IMR-90 (cell line): ENCODE data around the gene PDCD6IP. TPM values are rescaled to one million over a fixed set of nuclear protein-coding genes. Genes with fewer than 3 reads are reported as not detected.

ENCODE experiments used
- ATAC-seq: fragments of 200-7000 bp; cut with Tn5 transposase; 2 replicates; pipeline ENCODE4 v1.9.1; 2020; ENCODE audit warnings: low read depth, mild to moderate bottlenecking, moderate library complexity
- BruUV-seq: library from RNA; stranded (reverse); fragments of 400-500 nt; replicated peaks from 2 replicates; lab custom pipeline; 2021; lab: Mats Ljungman, UMichigan
- CTCF ChIA-PET: fragments of 300-600 bp; formaldehyde crosslinking; extraction: SDS; loops from one replicate; lab custom pipeline; 2021; ENCODE audit warnings: antibody characterized with exemption; lab: Yijun Ruan, JAX
- POLR2A ChIA-PET: fragments of 300-600 bp; sonication (Branson Sonifier 250); formaldehyde crosslinking; loops from one replicate; lab custom pipeline; 2022; ENCODE audit warnings: antibody characterized with exemption; ENCODE audit not compliant: unreplicated experiment; lab: Charles Lee
- DNase-seq: peaks from one replicate; pipeline ENCODE4 v3.0.0; 2013
- H2AFZ ChIP-seq: replicated peaks from 2 replicates; pipeline ENCODE3; 2013; ENCODE audit warnings: low read length, mild to moderate bottlenecking; ENCODE audit not compliant: poor library complexity
- H2AK5ac ChIP-seq: 2 replicates; pipeline ENCODE4 v1.6.1; 2013; ENCODE audit warnings: low read depth, low read length, inconsistent platforms
- H2AK9ac ChIP-seq: replicated peaks from 2 replicates; pipeline ENCODE3; 2013; ENCODE audit warnings: mild to moderate bottlenecking, low read depth, low read length, moderate library complexity; ENCODE audit not compliant: poor library complexity
- H2BK120ac ChIP-seq: 2 replicates; pipeline ENCODE4 v1.6.1; 2013; ENCODE audit warnings: low read depth, low read length, inconsistent platforms
- H2BK15ac ChIP-seq: 3 replicates; pipeline ENCODE4 v1.6.1; 2013; ENCODE audit warnings: low read depth, low read length, inconsistent platforms
- H2BK20ac ChIP-seq: 2 replicates; pipeline ENCODE4 v1.6.1; 2013; ENCODE audit warnings: low read depth, mild to moderate bottlenecking, inconsistent platforms, low read length, moderate library complexity
- H2BK5ac ChIP-seq: 2 replicates; pipeline ENCODE4 v1.6.1; 2013; ENCODE audit warnings: mild to moderate bottlenecking, low read depth, low read length, inconsistent platforms; ENCODE audit not compliant: poor library complexity, severe bottlenecking
- H3K14ac ChIP-seq: replicated peaks from 2 replicates; pipeline ENCODE4 v1.6.1; 2013; ENCODE audit warnings: low read depth, low read length, inconsistent platforms
- H3K18ac ChIP-seq: 2 replicates; pipeline ENCODE4 v1.6.1; 2013; ENCODE audit warnings: low read depth, low read length, control low read depth
- H3K23ac ChIP-seq: 2 replicates; pipeline ENCODE4 v1.6.1; 2013; ENCODE audit warnings: low read depth, low read length, inconsistent platforms
- H3K27ac ChIP-seq: 2 replicates; pipeline ENCODE4 v1.5.1; 2013; ENCODE audit warnings: mild to moderate bottlenecking, control low read depth, low read length; ENCODE audit not compliant: insufficient read depth
- H3K27me3 ChIP-seq: 2 replicates; pipeline ENCODE4 v1.6.1; 2013; ENCODE audit warnings: low read length; ENCODE audit not compliant: control insufficient read depth, insufficient read depth
- H3K36me3 ChIP-seq: 2 replicates; pipeline ENCODE4 v1.6.1; 2013; ENCODE audit warnings: low read length, mixed read lengths; ENCODE audit not compliant: control insufficient read depth, insufficient read depth
- H3K4ac ChIP-seq: 2 replicates; pipeline ENCODE4 v1.6.1; 2013; ENCODE audit warnings: low read depth, low read length, inconsistent platforms
- H3K4me1 ChIP-seq: 2 replicates; pipeline ENCODE4 v1.6.1; 2013; ENCODE audit warnings: low read length, mixed read lengths; ENCODE audit not compliant: control insufficient read depth, insufficient read depth
- H3K4me2 ChIP-seq: 2 replicates; pipeline ENCODE4 v1.6.1; 2013; ENCODE audit warnings: low read depth, mild to moderate bottlenecking, control low read depth, low read length, moderate library complexity
- H3K4me3 ChIP-seq: 2 replicates; pipeline ENCODE4 v1.5.1; 2013; ENCODE audit warnings: low read depth, mild to moderate bottlenecking, control low read depth, low read length, moderate library complexity; ENCODE audit not compliant: insufficient read depth
- H3K56ac ChIP-seq: 2 replicates; pipeline ENCODE4 v1.6.1; 2013; ENCODE audit warnings: low read length, inconsistent platforms; ENCODE audit not compliant: insufficient read depth; ENCODE audit errors: extremely low read depth
- H3K79me1 ChIP-seq, 2 experiments: 2 replicates each; pipeline ENCODE4 v1.6.1; 2013; ENCODE audit warnings: low read length in 2 of 2, inconsistent platforms in 1 of 2, low read depth in 1 of 2
- H3K9ac ChIP-seq: 2 replicates; pipeline ENCODE4 v1.6.1; 2013; ENCODE audit warnings: low read depth, low read length, control low read depth
- H3K9me1 ChIP-seq: 2 replicates; pipeline ENCODE4 v1.6.1; 2013; ENCODE audit warnings: low read length, inconsistent platforms; ENCODE audit not compliant: insufficient read depth
- H3K9me3 ChIP-seq: 2 replicates; pipeline ENCODE4 v1.6.1; 2013; ENCODE audit warnings: low read length; ENCODE audit not compliant: control insufficient read depth, insufficient read depth
- H4K20me1 ChIP-seq: 2 replicates; pipeline ENCODE4 v1.6.1; 2013; ENCODE audit warnings: low read length, inconsistent platforms; ENCODE audit not compliant: insufficient read depth
- H4K5ac ChIP-seq: 2 replicates; pipeline ENCODE4 v1.6.1; 2013; ENCODE audit warnings: mild to moderate bottlenecking, low read depth, low read length, control low read depth
- H4K8ac ChIP-seq, 2 experiments: 2 replicates each; pipeline ENCODE4 v1.6.1; 2013; ENCODE audit warnings: low read depth in 2 of 2, low read length in 2 of 2, control low read depth in 1 of 2, inconsistent platforms in 1 of 2
- H4K91ac ChIP-seq: 2 replicates; pipeline ENCODE4 v1.6.1; 2013; ENCODE audit warnings: low read depth, low read length, inconsistent platforms; ENCODE audit not compliant: insufficient read depth
- CEBPB ChIP-seq: IDR thresholded peaks from 2 replicates; pipeline ENCODE4 v1.6.1; 2012; ENCODE audit warnings: low read depth, low read length, improper control_type of control experiment
- CHD1 ChIP-seq: IDR thresholded peaks from 2 replicates; pipeline ENCODE4 v1.6.1; 2012; ENCODE audit warnings: low read depth, low read length, improper control_type of control experiment
- ELK1 ChIP-seq: fragments of 150-350 bp; IDR thresholded peaks from 2 replicates; pipeline ENCODE4 v1.6.1; 2016; ENCODE audit warnings: low read depth, mild to moderate bottlenecking, low read length, moderate library complexity, borderline replicate concordance
- MAFK ChIP-seq: IDR thresholded peaks from 2 replicates; pipeline ENCODE4 v1.6.1; 2012; ENCODE audit warnings: low read depth, low read length, improper control_type of control experiment
- NFE2L2 ChIP-seq: fragments of 150-350 bp; IDR thresholded peaks from 2 replicates; pipeline ENCODE4 v1.6.1; 2016; ENCODE audit warnings: low read depth, mild to moderate bottlenecking, low read length
- POLR2A ChIP-seq: IDR thresholded peaks from 2 replicates; pipeline ENCODE4 v1.6.1; 2012; ENCODE audit warnings: mild to moderate bottlenecking, low read depth, low read length
- RAD21 ChIP-seq: IDR thresholded peaks from 2 replicates; pipeline ENCODE4 v1.6.1; 2012; ENCODE audit warnings: low read length, improper control_type of control experiment
- RCOR1 ChIP-seq: IDR thresholded peaks from 2 replicates; pipeline ENCODE4 v1.6.1; 2012; ENCODE audit warnings: mild to moderate bottlenecking, low read length, improper control_type of control experiment; ENCODE audit not compliant: insufficient replicate concordance
- RFX5 ChIP-seq: IDR thresholded peaks from 2 replicates; pipeline ENCODE4 v1.8.0; 2012; ENCODE audit warnings: low read depth, mild to moderate bottlenecking, low read length, moderate library complexity
- SMC3 ChIP-seq: fragments of 150-350 bp; IDR thresholded peaks from 2 replicates; pipeline ENCODE4 v1.6.1; 2016; ENCODE audit warnings: low read depth, mild to moderate bottlenecking, antibody characterized with exemption, low read length, moderate library complexity
- WGBS, 2 experiments: methylation state at CpG; one replicate each; pipeline versions ENCODE4 v1.1.5 to v1.1.7; 2013; ENCODE audit warnings: missing lambda C conversion rate in 2 of 2; ENCODE audit not compliant: insufficient read length in 1 of 2; ENCODE audit errors: extremely low coverage in 2 of 2; 5-methylcytosine and 5-hydroxymethylcytosine counted together
- dilution Hi-C: fragments of 300-500 bp; cut with HindIII; formaldehyde crosslinking; loops from one replicate; pipeline ENCODE4 v1.14.3; 2018; ENCODE audit warnings: low sequenced_read_pairs; ENCODE audit not compliant: unreplicated experiment
- in situ Hi-C: fragments of 300-500 bp; cut with MboI; formaldehyde crosslinking; loops from 3 replicates; pipeline ENCODE4 v1.14.3; 2019; ENCODE audit warnings: low sequenced_read_pairs, inconsistent platforms, mixed read lengths
- intact Hi-C: fragments of 100-400 bp; cut with micrococcal nuclease; formaldehyde crosslinking; loops from 2 replicates; pipeline ENCODE4 v1.10.0; 2022
- polyA plus RNA-seq, 3 experiments: library from polyadenylated mRNA; depleted of rRNA; stranded (reverse); fragments of >200 nt; gene quantifications; 2 replicates each; pipeline ENCODE4 v1.2.3, GENCODE V29; 2012; ENCODE audit warnings: low replicate concordance in 1 of 3
- total RNA-seq: library from RNA; depleted of rRNA; stranded (reverse); fragments of >200 nt; gene quantifications from 2 replicates; pipeline ENCODE4 v1.2.3, GENCODE V29; 2012
- TF ChIP-seq, protein P1 (sequence below): conservative IDR thresholded peaks from 2 replicates; pipeline ENCODE4 v1.5.1; 2012; ENCODE audit warnings: mild to moderate bottlenecking, low read depth, low read length, improper control_type of control experiment

Gene PDCD6IP
- total and polyA plus RNA-seq, 2 of the 4 experiments (the other 2 are of a cell fraction), result 68.1 to 78.3 TPM

GRCh38 chr3:33868309-33868708 is 69.9 kb downstream of the PDCD6IP start:
- no peak for TF ChIP-seq POLR2A
- no peak for TF ChIP-seq CHD1
- no peak for TF ChIP-seq CEBPB
- no peak for TF ChIP-seq ELK1
- no peak for TF ChIP-seq RCOR1
- TF ChIP-seq, protein P1, sequence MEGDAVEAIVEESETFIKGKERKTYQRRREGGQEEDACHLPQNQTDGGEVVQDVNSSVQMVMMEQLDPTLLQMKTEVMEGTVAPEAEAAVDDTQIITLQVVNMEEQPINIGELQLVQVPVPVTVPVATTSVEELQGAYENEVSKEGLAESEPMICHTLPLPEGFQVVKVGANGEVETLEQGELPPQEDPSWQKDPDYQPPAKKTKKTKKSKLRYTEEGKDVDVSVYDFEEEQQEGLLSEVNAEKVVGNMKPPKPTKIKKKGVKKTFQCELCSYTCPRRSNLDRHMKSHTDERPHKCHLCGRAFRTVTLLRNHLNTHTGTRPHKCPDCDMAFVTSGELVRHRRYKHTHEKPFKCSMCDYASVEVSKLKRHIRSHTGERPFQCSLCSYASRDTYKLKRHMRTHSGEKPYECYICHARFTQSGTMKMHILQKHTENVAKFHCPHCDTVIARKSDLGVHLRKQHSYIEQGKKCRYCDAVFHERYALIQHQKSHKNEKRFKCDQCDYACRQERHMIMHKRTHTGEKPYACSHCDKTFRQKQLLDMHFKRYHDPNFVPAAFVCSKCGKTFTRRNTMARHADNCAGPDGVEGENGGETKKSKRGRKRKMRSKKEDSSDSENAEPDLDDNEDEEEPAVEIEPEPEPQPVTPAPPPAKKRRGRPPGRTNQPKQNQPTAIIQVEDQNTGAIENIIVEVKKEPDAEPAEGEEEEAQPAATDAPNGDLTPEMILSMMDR, result no peak
- no peak for TF ChIP-seq SMC3
- no peak for TF ChIP-seq MAFK
- no peak for TF ChIP-seq RFX5
- no peak for TF ChIP-seq RAD21
- no peak for TF ChIP-seq NFE2L2
- no TSS peak for BruUV-seq
- Histone ChIP-seq H2BK15ac (no peak overlapping the region), H3K4me1 (no peaks in the 10 kb centered on the region), H3K18ac (no peak overlapping the region), H3K23ac (no peak overlapping the region), H3K9me3 (no peaks in the 10 kb centered on the region), H2AFZ (no peak overlapping the region), H3K79me1 (no peaks in the 10 kb centered on the region), H3K4me2 (no peak overlapping the region), H3K14ac (no peak overlapping the region), H3K4ac (no peak overlapping the region), H3K27me3 (no peaks in the 10 kb centered on the region), H2BK120ac (no peak overlapping the region), H3K36me3 (peaks cover 19% of the 10 kb centered on the region), H4K91ac (no peak overlapping the region), H3K9me1 (no peaks in the 10 kb centered on the region), H3K4me3 (no peak overlapping the region), H2BK20ac (no peak overlapping the region), H2AK5ac (no peak overlapping the region), H3K9ac (no peak overlapping the region), H4K20me1 (no peaks in the 10 kb centered on the region), H2AK9ac (no peak overlapping the region), H4K8ac (no peak overlapping the region), H3K27ac (no peak overlapping the region), H4K5ac (no peak overlapping the region), H3K56ac (no peak overlapping the region), H2BK5ac (no peak overlapping the region)
- ChIA-PET CTCF (no interaction called here), POLR2A (no interaction called here)
- in situ Hi-C loops (no loop called here), intact Hi-C loops (no loop called here), dilution Hi-C loops (no loop called here)
- no CpG with 5 or more reads among the region's 1 CpG for WGBS, 2 experiments
- ATAC-seq (no peak), DNase-seq (no peak)
